ENCODE data around the gene NDUFAF2. TPM values are rescaled to one million over a fixed set of nuclear protein-coding genes. Genes with fewer than 3 reads are reported as not detected.

NDUFAF2 gene
- total and polyA plus RNA-seq, 10 of the 15 experiments (the other 5 are each of a cell fraction or from before 2014, with no cell fraction given), result 22.4 to 121 (median 65.3) TPM

GRCh38 chr5:60903356-60903755 is 41.6 kb upstream of the NDUFAF2 start:
- WGBS (ENCODE audit: insufficient coverage, insufficient replicate concordance, low lambda C conversion rate, missing lambda C conversion rate), result 96% methylated on average over 4 of the region's 4 CpGs
- no peak overlapping the region for H3K4me2 ChIP-seq (ENCODE audit: control insufficient read depth, insufficient read depth)
- H3K4me3 ChIP-seq, result no peak overlapping the region
- CTCF ChIA-PET, result interaction anchor here (0.8 to 1.2 kb wide), 2 partner anchors 15 to 16 kb away, joined by 3 read pairs; no protein-coding TSS in a partner anchor
- DNase-seq (ENCODE audit: low read depth, low spot score) (no peak), FAIRE-seq (peak; percentile 13), ATAC-seq (no peak)
- RAD21 ChIA-PET (ENCODE audit: unreplicated experiment), result no interaction called here
- no peaks in the 10 kb centered on the region for H3K79me2 ChIP-seq (ENCODE audit: control insufficient read depth, insufficient read depth, low read length)
- intact Hi-C loops (cut with micrococcal nuclease; ENCODE audit: unreplicated experiment) (no loop called here), in situ Hi-C loops (cut with MboI) (no loop called here)
- H2AFZ ChIP-seq (ENCODE audit: control insufficient read depth, low read depth, low read length), result no peak overlapping the region
- H3K36me3 ChIP-seq (ENCODE audit: control insufficient read depth in 2 of 2, insufficient read depth in 2 of 2, low read length in 1 of 2), result no peaks in the 10 kb centered on the region
- no TSS peak for BruUV-seq (replicated peaks)
- H4K20me1 ChIP-seq (ENCODE audit: control insufficient read depth, insufficient read depth), result no peaks in the 10 kb centered on the region
- no peak overlapping the region for H3K9ac ChIP-seq (ENCODE audit: control insufficient read depth, insufficient read depth, low read length)
- no peak overlapping the region for H3K27ac ChIP-seq (ENCODE audit: control insufficient read depth, insufficient read depth)
- H3K9me3 ChIP-seq (replicated peaks; ENCODE audit: control insufficient read depth, insufficient read depth, low read length), result no peaks in the 10 kb centered on the region
- no peaks in the 10 kb centered on the region for H3K27me3 ChIP-seq (replicated peaks in 1 of 2; ENCODE audit: control insufficient read depth in 2 of 2, insufficient read depth in 2 of 2, low read length in 1 of 2)
- POLR2A ChIA-PET, result no interaction called here
- SMC1A ChIA-PET (ENCODE audit: uncharacterized antibody, unreplicated experiment), result no interaction called here
- H3K4me1 ChIP-seq (ENCODE audit: control insufficient read depth, insufficient read depth, low read length), result no peaks in the 10 kb centered on the region
- no peak for TF ChIP-seq FOXK2 (IDR thresholded peaks at IDR 0.05)
- no peak for TF ChIP-seq IKZF2 (IDR thresholded peaks at IDR 0.05)
- no peak for TF ChIP-seq SIX5 (IDR thresholded peaks at IDR 0.05; ENCODE audit: low read depth, low read length, severe bottlenecking)
- TF ChIP-seq CHD1 (IDR thresholded peaks at IDR 0.05; ENCODE audit: low read depth, low read length), result no peak
- no peak for TF ChIP-seq HDAC6 (IDR thresholded peaks at IDR 0.05; ENCODE audit: unreplicated experiment)
- TF ChIP-seq CTCF (IDR thresholded peaks at IDR 0.05 in 2 of 3, conservative IDR thresholded peaks at IDR 0.05 in 1 of 3; ENCODE audit: control insufficient read depth in 2 of 3, extremely low read depth in 1 of 3, insufficient read depth in 1 of 3, low read depth in 3 of 3, low read length in 3 of 3), result no peak
- no peak for TF ChIP-seq WRNIP1 (IDR thresholded peaks at IDR 0.05; ENCODE audit: borderline replicate concordance, low read depth, low read length)
- no peak for TF ChIP-seq SKIL (IDR thresholded peaks at IDR 0.05; ENCODE audit: low read depth, poor library complexity, severe bottlenecking)
- TF ChIP-seq, protein P1, sequence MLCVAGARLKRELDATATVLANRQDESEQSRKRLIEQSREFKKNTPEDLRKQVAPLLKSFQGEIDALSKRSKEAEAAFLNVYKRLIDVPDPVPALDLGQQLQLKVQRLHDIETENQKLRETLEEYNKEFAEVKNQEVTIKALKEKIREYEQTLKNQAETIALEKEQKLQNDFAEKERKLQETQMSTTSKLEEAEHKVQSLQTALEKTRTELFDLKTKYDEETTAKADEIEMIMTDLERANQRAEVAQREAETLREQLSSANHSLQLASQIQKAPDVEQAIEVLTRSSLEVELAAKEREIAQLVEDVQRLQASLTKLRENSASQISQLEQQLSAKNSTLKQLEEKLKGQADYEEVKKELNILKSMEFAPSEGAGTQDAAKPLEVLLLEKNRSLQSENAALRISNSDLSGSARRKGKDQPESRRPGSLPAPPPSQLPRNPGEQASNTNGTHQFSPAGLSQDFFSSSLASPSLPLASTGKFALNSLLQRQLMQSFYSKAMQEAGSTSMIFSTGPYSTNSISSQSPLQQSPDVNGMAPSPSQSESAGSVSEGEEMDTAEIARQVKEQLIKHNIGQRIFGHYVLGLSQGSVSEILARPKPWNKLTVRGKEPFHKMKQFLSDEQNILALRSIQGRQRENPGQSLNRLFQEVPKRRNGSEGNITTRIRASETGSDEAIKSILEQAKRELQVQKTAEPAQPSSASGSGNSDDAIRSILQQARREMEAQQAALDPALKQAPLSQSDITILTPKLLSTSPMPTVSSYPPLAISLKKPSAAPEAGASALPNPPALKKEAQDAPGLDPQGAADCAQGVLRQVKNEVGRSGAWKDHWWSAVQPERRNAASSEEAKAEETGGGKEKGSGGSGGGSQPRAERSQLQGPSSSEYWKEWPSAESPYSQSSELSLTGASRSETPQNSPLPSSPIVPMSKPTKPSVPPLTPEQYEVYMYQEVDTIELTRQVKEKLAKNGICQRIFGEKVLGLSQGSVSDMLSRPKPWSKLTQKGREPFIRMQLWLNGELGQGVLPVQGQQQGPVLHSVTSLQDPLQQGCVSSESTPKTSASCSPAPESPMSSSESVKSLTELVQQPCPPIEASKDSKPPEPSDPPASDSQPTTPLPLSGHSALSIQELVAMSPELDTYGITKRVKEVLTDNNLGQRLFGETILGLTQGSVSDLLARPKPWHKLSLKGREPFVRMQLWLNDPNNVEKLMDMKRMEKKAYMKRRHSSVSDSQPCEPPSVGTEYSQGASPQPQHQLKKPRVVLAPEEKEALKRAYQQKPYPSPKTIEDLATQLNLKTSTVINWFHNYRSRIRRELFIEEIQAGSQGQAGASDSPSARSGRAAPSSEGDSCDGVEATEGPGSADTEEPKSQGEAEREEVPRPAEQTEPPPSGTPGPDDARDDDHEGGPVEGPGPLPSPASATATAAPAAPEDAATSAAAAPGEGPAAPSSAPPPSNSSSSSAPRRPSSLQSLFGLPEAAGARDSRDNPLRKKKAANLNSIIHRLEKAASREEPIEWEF (IDR thresholded peaks at IDR 0.05; ENCODE audit: insufficient replicate concordance, low read depth, low read length), result no peak
- TF ChIP-seq NR2C1 (IDR thresholded peaks at IDR 0.05), result no peak
- TF ChIP-seq JUNB (IDR thresholded peaks at IDR 0.05), result no peak
- no peak for TF ChIP-seq LARP7 (IDR thresholded peaks at IDR 0.05)
- TF ChIP-seq MYC (IDR thresholded peaks at IDR 0.05; ENCODE audit: insufficient read depth, insufficient read length, insufficient replicate concordance, low read length, severe bottlenecking), result no peak
- TF ChIP-seq MEF2A (IDR thresholded peaks at IDR 0.05; ENCODE audit: insufficient read depth, low read depth, low read length), result no peak
- TF ChIP-seq TCF12 (IDR thresholded peaks at IDR 0.05; ENCODE audit: low read depth, low read length), result no peak
- TF ChIP-seq EP300 (IDR thresholded peaks at IDR 0.05; ENCODE audit: borderline replicate concordance in 1 of 2, control insufficient read depth in 1 of 2, low read depth in 2 of 2, low read length in 2 of 2), result no peak
